ENCODE results near the gene PPP2R3C.
A peak's percentile ranks its signal among the peaks of the same experiment; 100 is the strongest.

GRCh38 chr14:35159742-35160409 lies 38.1 kb upstream of the PPP2R3C start:
- TF ChIP-seq CTCF (IDR thresholded peaks at IDR 0.05) = no peak
- TF ChIP-seq POLR2AphosphoS5 (IDR thresholded peaks at IDR 0.05) = peak in 1 of 2 donors; percentile 55
- TF ChIP-seq POLR2A (IDR thresholded peaks at IDR 0.05) = no peak

Measured in upper lobe of left lung (tissue), 4 donors.